Measurements from ENCODE around the gene HHIPL1. TPM values are rescaled to one million over a fixed set of nuclear protein-coding genes. Genes with fewer than 3 reads are reported as not detected.
A peak's percentile ranks its signal among the peaks of the same experiment; 100 is the strongest.

HHIPL1 gene
- total RNA-seq, 1 donor from 2014 or later, result 0.32 TPM

GRCh38 chr14:99667821-99668220, 22.9 kb downstream of the HHIPL1 start:
- H3K36me3 ChIP-seq, result no peaks in the 10 kb centered on the region
- peaks cover 80% of the 10 kb centered on the region for H3K4me1 ChIP-seq
- no peak overlapping the region for H2AFZ ChIP-seq (replicated peaks)
- no peak overlapping the region for H3K27ac ChIP-seq
- Mint-ChIP-seq H3K4me3 (no peak overlapping the region), H3K27me3 (ENCODE audit: insufficient read depth, low read depth) (peaks cover 14% of the 10 kb centered on the region), H3K4me1 (peaks cover 92% of the 10 kb centered on the region), H3K36me3 (no peaks in the 10 kb centered on the region), H3K27ac (peak overlapping the region; percentile 97), H3K9me3 (no peaks in the 10 kb centered on the region)
- DNase-seq (ENCODE audit: low spot score), result no peak
- H3K9ac ChIP-seq, result no peak overlapping the region
- H3K4me3 ChIP-seq, result no peak overlapping the region
- peaks cover 3% of the 10 kb centered on the region for H4K20me1 ChIP-seq (ENCODE audit: low read depth)
- H3K4me2 ChIP-seq, result no peak overlapping the region
- TF ChIP-seq EZH2 (IDR thresholded peaks at IDR 0.05), result no peak
- TF ChIP-seq CTCF (IDR thresholded peaks at IDR 0.05), result no peak
- TF ChIP-seq EZH2phosphoT487 (IDR thresholded peaks at IDR 0.05), result no peak
- no peaks in the 10 kb centered on the region for H3K79me2 ChIP-seq (ENCODE audit: low read depth)
- no peaks in the 10 kb centered on the region for H3K9me3 ChIP-seq (ENCODE audit: low read depth)
- no peaks in the 10 kb centered on the region for H3K27me3 ChIP-seq
- peaks cover 72% of the 10 kb centered on the region for H3F3A ChIP-seq (ENCODE audit: low read depth)

- Histone ChIP-seq H4K20me1 (ENCODE audit: low read depth) (peaks cover 3% of the 10 kb centered on the region), H3K9me3 (ENCODE audit: low read depth) (no peaks in the 10 kb centered on the region), H3K4me1 (peaks cover 77% of the 10 kb centered on the region), H3K27me3 (no peaks in the 10 kb centered on the region), H3K4me2 (no peak overlapping the region), H3K79me2 (ENCODE audit: low read depth) (no peaks in the 10 kb centered on the region), H3F3A (ENCODE audit: low read depth) (peaks cover 70% of the 10 kb centered on the region), H3K36me3 (no peaks in the 10 kb centered on the region), H3K27ac (no peak overlapping the region), H3K4me3 (no peak overlapping the region), H2AFZ (replicated peaks) (no peak overlapping the region), H3K9ac (no peak overlapping the region)
- Mint-ChIP-seq H3K27ac (peak overlapping the region; percentile 97), H3K4me3 (peak overlapping the region; percentile 33), H3K36me3 (no peaks in the 10 kb centered on the region), H3K9me3 (no peaks in the 10 kb centered on the region), H3K27me3 (ENCODE audit: insufficient read depth, low read depth) (peaks cover 14% of the 10 kb centered on the region), H3K4me1 (peaks cover 89% of the 10 kb centered on the region)
- DNase-seq (ENCODE audit: low spot score), result no peak
- no peak for TF ChIP-seq EZH2 (IDR thresholded peaks at IDR 0.05)
- no peak for TF ChIP-seq EZH2phosphoT487 (IDR thresholded peaks at IDR 0.05)
- TF ChIP-seq CTCF (IDR thresholded peaks at IDR 0.05), result no peak
Measured at GRCh38 chr14:99668307-99669295, 23.7 kb downstream of the HHIPL1 start.

- Histone ChIP-seq H3K9ac (no peak overlapping the region), H4K20me1 (ENCODE audit: low read depth) (no peaks in the 10 kb centered on the region), H3K36me3 (no peaks in the 10 kb centered on the region), H2AFZ (replicated peaks) (peak overlapping the region; percentile 1), H3K9me3 (ENCODE audit: low read depth) (no peaks in the 10 kb centered on the region), H3K79me2 (ENCODE audit: low read depth) (no peaks in the 10 kb centered on the region), H3K27ac (peak overlapping the region; percentile 96), H3K4me3 (peak overlapping the region; percentile 16), H3K4me2 (peak overlapping the region; percentile 69), H3K27me3 (no peaks in the 10 kb centered on the region), H3F3A (ENCODE audit: low read depth) (peaks cover 53% of the 10 kb centered on the region), H3K4me1 (peaks cover 61% of the 10 kb centered on the region)
- H3K36me3 Mint-ChIP-seq, result no peaks in the 10 kb centered on the region
- peaks cover 72% of the 10 kb centered on the region for H3K4me1 Mint-ChIP-seq
- peaks cover 11% of the 10 kb centered on the region for H3K27me3 Mint-ChIP-seq (ENCODE audit: insufficient read depth, low read depth)
- H3K9me3 Mint-ChIP-seq, result no peaks in the 10 kb centered on the region
- peak overlapping the region; percentile 71 for H3K4me3 Mint-ChIP-seq
- no peak for DNase-seq (ENCODE audit: low spot score)
- TF ChIP-seq EZH2 (IDR thresholded peaks at IDR 0.05), result no peak
- TF ChIP-seq CTCF (IDR thresholded peaks at IDR 0.05), result no peak
- TF ChIP-seq EZH2phosphoT487 (IDR thresholded peaks at IDR 0.05), result no peak
- H3K27ac Mint-ChIP-seq, result peak overlapping the region; percentile 97
Measured at GRCh38 chr14:99670361-99671234, 25.7 kb downstream of the HHIPL1 start.
